K562 (cell line): ENCODE measurements around the gene TFDP1. TPM values are rescaled to one million over a fixed set of nuclear protein-coding genes. Genes with fewer than 3 reads are reported as not detected.

ENCODE experiments used
- ATAC-seq: fragments of 200-7000 bp; cut with Tn5 transposase; 3 replicates; pipeline ENCODE4 v1.9.1; 2020; ENCODE audit warnings: moderate library complexity
- BruUV-seq: library from RNA; stranded (reverse); fragments of 400-500 nt; replicated peaks from 2 replicates; lab custom pipeline; 2021; lab: Mats Ljungman, UMichigan
- CTCF ChIA-PET: fragments of 300-600 bp; formaldehyde crosslinking; extraction: SDS; loops from one replicate; lab custom pipeline; 2021; ENCODE audit warnings: low intra/inter-chr PET ratio; lab: Yijun Ruan, JAX
- POLR2A ChIA-PET: fragments of 300-600, 350-650 bp; sonication (Branson Sonifier 250); formaldehyde crosslinking; extraction: SDS; loops from one replicate; lab custom pipeline; 2021; ENCODE audit warnings: antibody characterized with exemption, inconsistent platforms; lab: Yijun Ruan, JAX
- DNase-seq, 4 experiments: peaks; one replicate each; pipeline versions ENCODE4 v3.0.0 to v3.0.0-alpha.2; 2011 to 2018; ENCODE audit warnings: low spot score in 3 of 4, mixed read lengths in 3 of 4; ENCODE audit errors: extremely low read depth in 1 of 4
- FAIRE-seq: peaks from 2 replicates; lab custom pipeline; 2011; peaks lifted over from hg19 to GRCh38; lab: Jason Lieb, UNC
- H2AFZ ChIP-seq: 2 replicates; pipeline ENCODE4 v1.6.0; 2011; ENCODE audit warnings: low read depth, low read length, control low read depth, inconsistent platforms
- H3K27ac ChIP-seq: fragments of 200-600 bp; 3 replicates; pipeline ENCODE4 v1.8.0; 2011; ENCODE audit warnings: low read depth, mild to moderate bottlenecking, control low read depth, inconsistent platforms, low read length, moderate library complexity, mixed read lengths; ENCODE audit errors: extremely low read depth
- H3K27me3 ChIP-seq, 2 experiments: fragments of 300-600 bp in 1 of 2; 2 replicates in 1 of 2; 3 replicates in 1 of 2; pipeline versions ENCODE4 v1.6.0 to v1.8.0; 2011; ENCODE audit warnings: inconsistent platforms in 2 of 2, low read length in 2 of 2, mild to moderate bottlenecking in 1 of 2, mixed read lengths in 1 of 2, moderate library complexity in 1 of 2; ENCODE audit not compliant: control insufficient read depth in 2 of 2, insufficient read depth in 2 of 2
- H3K36me3 ChIP-seq: fragments of 300-600 bp; 3 replicates; pipeline ENCODE4 v1.8.0; 2011; ENCODE audit warnings: mild to moderate bottlenecking, low read length, inconsistent platforms; ENCODE audit not compliant: control insufficient read depth, insufficient read depth
- H3K4me1 ChIP-seq, 2 experiments: fragments of 200-600 bp in 1 of 2; replicated peaks in 1 of 2; 2 replicates in 1 of 2; 3 replicates in 1 of 2; pipeline versions ENCODE4 v1.5.1 to v1.8.0; 2011; ENCODE audit warnings: inconsistent platforms in 2 of 2, low read length in 2 of 2, mild to moderate bottlenecking in 1 of 2, mixed read lengths in 1 of 2, moderate library complexity in 1 of 2; ENCODE audit not compliant: control insufficient read depth in 2 of 2, insufficient read depth in 2 of 2
- H3K4me2 ChIP-seq: 2 replicates; pipeline ENCODE4 v1.6.1; 2011; ENCODE audit warnings: low read length, control low read depth, inconsistent platforms, mixed read lengths; ENCODE audit not compliant: insufficient read depth
- H3K4me3 ChIP-seq: fragments of 200-600 bp; sonication (generic), shearing (Covaris generic); 2 replicates; pipeline ENCODE4 v1.5.1; 2016; ENCODE audit warnings: control low read depth, inconsistent platforms
- H3K79me2 ChIP-seq: fragments of 200-600 bp; 3 replicates; pipeline ENCODE4 v1.8.0; 2011; ENCODE audit warnings: low read length, inconsistent platforms; ENCODE audit not compliant: control insufficient read depth, insufficient read depth
- H3K9ac ChIP-seq, 2 experiments: 2 replicates each; pipeline versions ENCODE4 v1.6.0 to v1.6.1; 2011; ENCODE audit warnings: low read depth in 2 of 2, low read length in 2 of 2, control low read depth in 1 of 2, inconsistent platforms in 1 of 2, mild to moderate bottlenecking in 1 of 2, mixed read lengths in 1 of 2; ENCODE audit not compliant: insufficient read depth in 1 of 2
- H3K9me1 ChIP-seq: one replicate; pipeline ENCODE4 v1.6.0; 2011; ENCODE audit warnings: inconsistent platforms, mild to moderate bottlenecking, low read length, moderate library complexity; ENCODE audit not compliant: control insufficient read depth, insufficient read depth
- H3K9me3 ChIP-seq: replicated peaks from 2 replicates; pipeline ENCODE4 v1.5.1; 2011; ENCODE audit warnings: low read depth, low read length, inconsistent platforms; ENCODE audit not compliant: control insufficient read depth, insufficient read depth
- H4K20me1 ChIP-seq: replicated peaks from 2 replicates; pipeline ENCODE4 v1.6.1; 2011; ENCODE audit warnings: low read length, inconsistent platforms, mixed read lengths; ENCODE audit not compliant: control insufficient read depth, insufficient read depth
- HNRNPLL ChIP-seq: fragments of 200-400 bp; formaldehyde crosslinking; IDR thresholded peaks from 2 replicates; pipeline ENCODE4 v1.6.1; 2017; ENCODE audit warnings: low read length, low read depth, mild to moderate bottlenecking; ENCODE audit not compliant: poor library complexity, severe bottlenecking
- ILF3 ChIP-seq: fragments of 450-650 bp; IDR thresholded peaks from 2 replicates; pipeline ENCODE4 v1.6.1; 2018; ENCODE audit warnings: antibody characterized with exemption, mild to moderate bottlenecking, moderate library complexity, borderline replicate concordance
- MTA2 ChIP-seq: fragments of 450-650 bp; IDR thresholded peaks from 2 replicates; pipeline ENCODE4 v1.6.1; 2016; ENCODE audit warnings: low read depth
- NBN ChIP-seq: fragments of 450-650 bp; IDR thresholded peaks from 2 replicates; pipeline ENCODE4 v1.6.1; 2016; ENCODE audit warnings: low read depth, mild to moderate bottlenecking
- NUFIP1 ChIP-seq: fragments of 450-650 bp; IDR thresholded peaks from 2 replicates; pipeline ENCODE4 v1.6.1; 2018; ENCODE audit not compliant: partially characterized antibody
- RBM17 ChIP-seq: fragments of 200-400 bp; formaldehyde crosslinking; IDR thresholded peaks from 2 replicates; pipeline ENCODE4 v1.6.1; 2017; ENCODE audit warnings: low read depth, mild to moderate bottlenecking, low read length, borderline replicate concordance
- STAT5B ChIP-seq: fragments of 250-450 bp; sonication (Bioruptor Pico); IDR thresholded peaks from 2 replicates; pipeline ENCODE4 v1.8.0; 2021; ENCODE audit warnings: mild to moderate bottlenecking, inconsistent platforms
- TAL1 ChIP-seq: fragments of 450-650 bp; IDR thresholded peaks from 2 replicates; pipeline ENCODE4 v1.6.1; 2016; ENCODE audit warnings: mild to moderate bottlenecking
- TRIM28 ChIP-seq: fragments of 450-650 bp; IDR thresholded peaks from 2 replicates; pipeline ENCODE4 v1.6.1; 2017
- ZEB2 ChIP-seq: fragments of 450-650 bp; IDR thresholded peaks from 2 replicates; pipeline ENCODE4 v1.6.1; 2016
- ZNF121 ChIP-seq: sonication (generic); formaldehyde crosslinking; conservative IDR thresholded peaks from 2 replicates; pipeline ENCODE4 v1.8.0; 2022; ENCODE audit warnings: missing genetic modification reagents
- ZNF589 ChIP-seq: fragments of 200-800 bp; sonication (Bioruptor generic); IDR thresholded peaks from 2 replicates; pipeline ENCODE4 v1.6.1; 2016; ENCODE audit warnings: low read depth, missing genetic modification characterization, missing compliant biosample characterization
- WGBS: fragments of 100-300 bp; shearing (Covaris generic); methylation state at CpG from one replicate; pipeline ENCODE4 v1.1.6; 2016; ENCODE audit warnings: low coverage, mixed read lengths; ENCODE audit not compliant: insufficient coverage; ENCODE audit errors: missing lambda C conversion rate; 5-methylcytosine and 5-hydroxymethylcytosine counted together
- in situ Hi-C: fragments of 300-500 bp; cut with MboI; formaldehyde crosslinking; loops from 4 replicates; pipeline ENCODE4 v1.15.0; 2018; ENCODE audit warnings: inconsistent platforms, mixed read lengths
- intact Hi-C: fragments of 100-400 bp; cut with micrococcal nuclease; formaldehyde crosslinking; loops from 2 replicates; pipeline ENCODE4 v1.14.2; 2022
- polyA plus RNA-seq, 8 experiments: library from polyadenylated mRNA; depleted of rRNA in 4 of 8; stranded (reverse) in 5 of 8; unstranded in 3 of 8; fragments of >200 nt; fragmentation: Nextera tagmentation in 2 of 8; fragmentation: Illumina TruSeq in 1 of 8; extraction: Ambion mirVana in 2 of 8; extraction: Trizol in 1 of 8; gene quantifications; 2 replicates each; pipeline versions ENCODE4 v1.2.1 to v1.2.3, GENCODE V29; 2011 to 2014; ENCODE audit warnings: inconsistent platforms in 1 of 8, missing spikeins in 1 of 8
- total RNA-seq, 7 experiments: library from RNA; depleted of rRNA in 6 of 7; stranded (reverse); fragments of >200 nt in 6 of 7; fragmentation: Illumina TruSeq in 2 of 7; extraction: Trizol in 2 of 7; gene quantifications; 2 replicates each; pipeline versions ENCODE4 v1.2.1 to v1.2.3, GENCODE V29; 2011 to 2021; ENCODE audit warnings: low replicate concordance in 1 of 7
- TF ChIP-seq, protein P1 (sequence below): fragments of 250-450 bp; sonication (Bioruptor Pico); IDR thresholded peaks from 2 replicates; pipeline ENCODE4 v1.8.0; 2022; ENCODE audit warnings: inconsistent platforms, mild to moderate bottlenecking, moderate library complexity, borderline replicate concordance
- TF ChIP-seq, protein P2 (sequence below): fragments of 450-650 bp; conservative IDR thresholded peaks from 2 replicates; pipeline ENCODE4 v1.6.1; 2016; ENCODE audit warnings: missing genetic modification characterization, low read depth, mild to moderate bottlenecking, missing compliant biosample characterization, moderate library complexity
- TF ChIP-seq, protein P3 (sequence below): sonication (generic); formaldehyde crosslinking; IDR thresholded peaks from 2 replicates; pipeline ENCODE4 v1.8.1; 2023; ENCODE audit warnings: mild to moderate bottlenecking, missing genetic modification reagents

The TFDP1 gene
- total and polyA plus RNA-seq, 9 of the 15 experiments (the other 6 are each of a cell fraction or from before 2014, with no cell fraction given): 33.8 to 145 (median 69.1) TPM

DNA sequence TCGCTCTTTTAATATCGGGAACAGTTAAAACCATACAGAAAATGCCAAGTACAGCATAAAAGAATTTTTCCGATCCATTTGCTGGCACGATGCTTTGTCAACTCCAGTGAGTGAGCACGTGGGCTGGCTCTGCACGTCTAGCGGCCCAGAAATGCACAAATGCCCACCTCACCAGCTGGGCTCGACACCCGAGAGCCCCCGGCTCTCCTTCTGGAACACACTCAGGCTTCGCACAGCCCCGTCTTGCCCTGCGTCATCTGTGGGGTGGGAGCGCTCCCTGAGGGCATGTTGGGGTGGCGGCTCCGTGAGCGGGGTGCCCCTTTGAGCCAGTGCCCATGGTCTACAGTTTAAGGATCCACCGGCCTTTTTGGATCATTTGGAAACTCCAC, 48.9 kb downstream of the TFDP1 start (continued):
- TF ChIP-seq, protein P1, sequence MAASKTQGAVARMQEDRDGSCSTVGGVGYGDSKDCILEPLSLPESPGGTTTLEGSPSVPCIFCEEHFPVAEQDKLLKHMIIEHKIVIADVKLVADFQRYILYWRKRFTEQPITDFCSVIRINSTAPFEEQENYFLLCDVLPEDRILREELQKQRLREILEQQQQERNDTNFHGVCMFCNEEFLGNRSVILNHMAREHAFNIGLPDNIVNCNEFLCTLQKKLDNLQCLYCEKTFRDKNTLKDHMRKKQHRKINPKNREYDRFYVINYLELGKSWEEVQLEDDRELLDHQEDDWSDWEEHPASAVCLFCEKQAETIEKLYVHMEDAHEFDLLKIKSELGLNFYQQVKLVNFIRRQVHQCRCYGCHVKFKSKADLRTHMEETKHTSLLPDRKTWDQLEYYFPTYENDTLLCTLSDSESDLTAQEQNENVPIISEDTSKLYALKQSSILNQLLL (CRISPR knock-in tag): no peak
- TF ChIP-seq NBN: no peak

DNA sequence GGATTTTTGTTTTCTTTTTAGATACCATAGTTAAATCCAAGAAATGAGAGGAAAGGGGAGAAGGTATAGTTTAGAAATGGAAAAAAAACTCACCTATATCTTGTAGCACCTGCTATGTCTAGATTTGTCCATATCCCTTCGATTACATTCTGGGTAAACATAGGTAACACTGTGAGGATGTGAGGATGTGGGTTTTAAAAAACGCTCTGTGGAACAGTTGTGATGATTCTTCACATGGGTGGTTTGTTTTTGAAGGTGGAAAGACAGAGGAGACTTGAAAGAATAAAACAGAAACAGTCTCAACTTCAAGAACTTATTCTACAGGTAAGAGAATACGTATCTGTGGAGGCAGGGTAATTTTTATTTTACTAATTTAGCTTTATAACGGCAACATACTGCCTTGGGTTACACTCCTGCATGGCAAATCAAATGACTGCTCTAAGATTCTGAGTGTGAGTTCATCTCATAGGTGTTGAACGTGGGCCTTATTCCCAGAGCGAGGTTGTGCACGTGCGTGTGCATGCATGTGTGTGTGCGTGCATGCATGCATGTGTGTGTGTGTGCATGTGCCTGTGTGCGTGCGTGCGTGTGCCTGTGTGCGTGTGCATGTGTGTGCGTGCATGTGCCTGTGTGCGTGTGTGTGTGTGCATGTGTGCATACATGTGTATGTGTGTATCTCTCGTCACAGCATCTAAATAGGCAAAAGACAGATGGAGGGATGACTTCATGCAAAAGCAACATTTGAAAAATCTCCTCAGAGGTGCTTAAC, 49.9 kb downstream of the TFDP1 start:
- Histone ChIP-seq H3K4me1 (no peaks in the 10 kb centered on the region), H4K20me1 (no peaks in the 10 kb centered on the region), H3K9me1 (no peaks in the 10 kb centered on the region), H3K79me2 (peaks cover 9% of the 10 kb centered on the region), H3K27ac (no peak overlapping the region), H2AFZ (no peak overlapping the region), H3K4me3 (no peak overlapping the region), H3K9ac (no peak overlapping the region), H3K4me2 (no peak overlapping the region), H3K27me3 (no peaks in the 10 kb centered on the region), H3K36me3 (peaks cover 94% of the 10 kb centered on the region), H3K9me3 (no peaks in the 10 kb centered on the region; the same call in 1 of the 2 replicates)
- CTCF ChIA-PET: no interaction called here
- no peak for FAIRE-seq
- ATAC-seq: no peak
- POLR2A ChIA-PET: no interaction called here
- TF ChIP-seq STAT5B (no peak), ZEB2 (no peak), ILF3 (no peak), MTA2 (no peak), HNRNPLL (no peak), TAL1 (no peak), ZNF589 (no peak), ZNF121 (CRISPR knock-in tag) (no peak), RBM17 (no peak), TRIM28 (no peak), NUFIP1 (no peak)
- TF ChIP-seq, protein P2, sequence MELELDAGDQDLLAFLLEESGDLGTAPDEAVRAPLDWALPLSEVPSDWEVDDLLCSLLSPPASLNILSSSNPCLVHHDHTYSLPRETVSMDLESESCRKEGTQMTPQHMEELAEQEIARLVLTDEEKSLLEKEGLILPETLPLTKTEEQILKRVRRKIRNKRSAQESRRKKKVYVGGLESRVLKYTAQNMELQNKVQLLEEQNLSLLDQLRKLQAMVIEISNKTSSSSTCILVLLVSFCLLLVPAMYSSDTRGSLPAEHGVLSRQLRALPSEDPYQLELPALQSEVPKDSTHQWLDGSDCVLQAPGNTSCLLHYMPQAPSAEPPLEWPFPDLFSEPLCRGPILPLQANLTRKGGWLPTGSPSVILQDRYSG (tag): no peak
- TF ChIP-seq, protein P1 (CRISPR knock-in tag): no peak
- TF ChIP-seq, protein P3, sequence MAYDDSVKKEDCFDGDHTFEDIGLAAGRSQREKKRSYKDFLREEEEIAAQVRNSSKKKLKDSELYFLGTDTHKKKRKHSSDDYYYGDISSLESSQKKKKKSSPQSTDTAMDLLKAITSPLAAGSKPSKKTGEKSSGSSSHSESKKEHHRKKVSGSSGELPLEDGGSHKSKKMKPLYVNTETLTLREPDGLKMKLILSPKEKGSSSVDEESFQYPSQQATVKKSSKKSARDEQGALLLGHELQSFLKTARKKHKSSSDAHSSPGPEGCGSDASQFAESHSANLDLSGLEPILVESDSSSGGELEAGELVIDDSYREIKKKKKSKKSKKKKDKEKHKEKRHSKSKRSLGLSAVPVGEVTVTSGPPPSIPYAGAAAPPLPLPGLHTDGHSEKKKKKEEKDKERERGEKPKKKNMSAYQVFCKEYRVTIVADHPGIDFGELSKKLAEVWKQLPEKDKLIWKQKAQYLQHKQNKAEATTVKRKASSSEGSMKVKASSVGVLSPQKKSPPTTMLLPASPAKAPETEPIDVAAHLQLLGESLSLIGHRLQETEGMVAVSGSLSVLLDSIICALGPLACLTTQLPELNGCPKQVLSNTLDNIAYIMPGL (CRISPR knock-in tag): no peak
- no peak for DNase-seq
- in situ Hi-C loops: no loop called here
- WGBS: 97% methylated on average over 6 of the region's 16 CpGs
- intact Hi-C loops: no loop called here
- BruUV-seq: no TSS peak
